Duodenal mucosa (tissue), 2 donors: ENCODE results near the gene GLRX5.
A peak's percentile ranks its signal among the peaks of the same experiment; 100 is the strongest.

Experiments used
- H3K27ac ChIP-seq: one replicate; pipeline ENCODE4 v1.7.0; 2013; ENCODE audit warnings: low read depth, low read length
- H3K27me3 ChIP-seq, 2 donors: one replicate each; pipeline ENCODE4 v1.7.0; 2013; ENCODE audit warnings: low read length in 2 of 2, control low read depth in 1 of 2; ENCODE audit not compliant: insufficient read depth in 2 of 2, control insufficient read depth in 1 of 2
- H3K36me3 ChIP-seq, 2 donors: one replicate each; pipeline ENCODE4 v1.7.0; 2013; ENCODE audit warnings: low read length in 2 of 2, control low read depth in 1 of 2; ENCODE audit not compliant: insufficient read depth in 2 of 2, control insufficient read depth in 1 of 2
- H3K4me1 ChIP-seq, 2 donors: one replicate each; pipeline ENCODE4 v1.7.0; 2013; ENCODE audit warnings: low read length in 2 of 2, control low read depth in 1 of 2; ENCODE audit not compliant: insufficient read depth in 2 of 2, control insufficient read depth in 1 of 2
- H3K4me3 ChIP-seq, 2 donors: one replicate each; pipeline ENCODE4 v1.7.0; 2013; ENCODE audit warnings: low read length in 2 of 2, low read depth in 1 of 2
- H3K9ac ChIP-seq, 2 donors: one replicate each; pipeline ENCODE4 v1.7.0; 2013; ENCODE audit warnings: low read length in 2 of 2, low read depth in 1 of 2
- H3K9me3 ChIP-seq, 2 donors: one replicate each; pipeline ENCODE4 v1.7.0; 2013; ENCODE audit warnings: low read length in 2 of 2, control low read depth in 1 of 2; ENCODE audit not compliant: control insufficient read depth in 1 of 2

The GLRX5 gene

GRCh38 chr14:95534299-95535225 lies at the start of gene GLRX5:
Gene GLRX5 (plus strand): TSS chr14:95535050. CDS start chr14:95535090, 40 bp downstream.
- Histone ChIP-seq H3K4me3 (peak within 1 kb of the TSS; percentile 84 to 95), H3K4me1 (peaks cover 56 to 63% of the 10 kb centered on the region in 2 donors)

GRCh38 chr14:95485222-95485819 lies 49.5 kb upstream of the GLRX5 start:
- Histone ChIP-seq H3K27ac (no peak overlapping the region), H3K9ac (no peak overlapping the region), H3K36me3 (no peaks in the 10 kb centered on the region), H3K4me1 (peaks cover 36% of the 10 kb centered on the region in 2 donors), H3K4me3 (no peak overlapping the region), H3K27me3 (no peaks in the 10 kb centered on the region), H3K9me3 (no peaks in the 10 kb centered on the region)

More at GRCh38 chr14:95534299-95535225, at the start of gene GLRX5:
- peak within 1 kb of the TSS; percentile 84 for H3K27ac ChIP-seq
- no peaks in the 10 kb centered on the region for H3K9me3 ChIP-seq
- no peaks in the 10 kb centered on the region for H3K27me3 ChIP-seq
- peak within 1 kb of the TSS; percentile 81 for H3K9ac ChIP-seq
- H3K36me3 ChIP-seq: peaks cover 0 to 4% of the 10 kb centered on the region in 2 donors

GRCh38 chr14:95486875-95487668 lies 47.8 kb upstream of the GLRX5 start:
- no peaks in the 10 kb centered on the region for H3K36me3 ChIP-seq
- no peak overlapping the region for H3K9ac ChIP-seq
- no peak overlapping the region for H3K4me3 ChIP-seq
- peaks cover 45 to 49% of the 10 kb centered on the region in 2 donors for H3K4me1 ChIP-seq
- H3K9me3 ChIP-seq: peaks cover 0 to 4% of the 10 kb centered on the region in 2 donors
- no peaks in the 10 kb centered on the region for H3K27me3 ChIP-seq
- no peak overlapping the region for H3K27ac ChIP-seq

- H3K9me3 ChIP-seq: peaks cover 0 to 6% of the 10 kb centered on the region in 2 donors
- H3K4me3 ChIP-seq: no peak overlapping the region
- no peak overlapping the region for H3K9ac ChIP-seq
- peaks cover 46 to 48% of the 10 kb centered on the region in 2 donors for H3K4me1 ChIP-seq
- H3K36me3 ChIP-seq: no peaks in the 10 kb centered on the region
- H3K27ac ChIP-seq: no peak overlapping the region
- H3K27me3 ChIP-seq: no peaks in the 10 kb centered on the region
Measured at GRCh38 chr14:95487669-95488084, 47.2 kb upstream of the GLRX5 start.

GRCh38 chr14:95488376-95489213 lies 46.3 kb upstream of the GLRX5 start:
- H3K4me1 ChIP-seq: peaks cover 43 to 44% of the 10 kb centered on the region in 2 donors
- no peak overlapping the region for H3K27ac ChIP-seq
- H3K4me3 ChIP-seq: no peak overlapping the region
- peaks cover 0 to 6% of the 10 kb centered on the region in 2 donors for H3K9me3 ChIP-seq
- H3K27me3 ChIP-seq: no peaks in the 10 kb centered on the region
- no peak overlapping the region for H3K9ac ChIP-seq
- no peaks in the 10 kb centered on the region for H3K36me3 ChIP-seq

- H3K4me1 ChIP-seq: peaks cover 37 to 41% of the 10 kb centered on the region in 2 donors
- no peak overlapping the region for H3K4me3 ChIP-seq
- peaks cover 0 to 6% of the 10 kb centered on the region in 2 donors for H3K9me3 ChIP-seq
- no peaks in the 10 kb centered on the region for H3K36me3 ChIP-seq
- H3K27ac ChIP-seq: no peak overlapping the region
- no peaks in the 10 kb centered on the region for H3K27me3 ChIP-seq
- H3K9ac ChIP-seq: no peak overlapping the region
Measured at GRCh38 chr14:95489214-95490137, 45.4 kb upstream of the GLRX5 start.

- H3K9me3 ChIP-seq: peaks cover 0 to 6% of the 10 kb centered on the region in 2 donors
- H3K4me3 ChIP-seq: no peak overlapping the region
- H3K36me3 ChIP-seq: no peaks in the 10 kb centered on the region
- no peak overlapping the region for H3K9ac ChIP-seq
- peaks cover 36 to 42% of the 10 kb centered on the region in 2 donors for H3K4me1 ChIP-seq
- no peak overlapping the region for H3K27ac ChIP-seq
- no peaks in the 10 kb centered on the region for H3K27me3 ChIP-seq
Measured at GRCh38 chr14:95490138-95490509, 44.7 kb upstream of the GLRX5 start.

- Histone ChIP-seq H3K4me1 (peaks cover 44 to 50% of the 10 kb centered on the region in 2 donors), H3K27ac (no peak overlapping the region), H3K36me3 (no peaks in the 10 kb centered on the region), H3K4me3 (no peak overlapping the region), H3K27me3 (no peaks in the 10 kb centered on the region), H3K9me3 (peaks cover 0 to 6% of the 10 kb centered on the region in 2 donors), H3K9ac (no peak overlapping the region)
Measured at GRCh38 chr14:95490727-95491451, 44.0 kb upstream of the GLRX5 start.
